Measurements from ENCODE around the gene EIF1AX. TPM values are rescaled to one million over a fixed set of nuclear protein-coding genes. Genes with fewer than 3 reads are reported as not detected.

EIF1AX gene
- total RNA-seq, 1 donor from 2014 or later, result 123 TPM

GRCh38 chrX:20149326-20149725 is 7.7 kb upstream of the EIF1AX start:
- Histone ChIP-seq H3K4me3 (no peak overlapping the region), H3K36me3 (no peaks in the 10 kb centered on the region), H3K4me1 (no peaks in the 10 kb centered on the region), H3K4me2 (no peak overlapping the region), H3K9me3 (ENCODE audit: low read depth) (peaks cover 3% of the 10 kb centered on the region), H3F3A (ENCODE audit: low read depth) (no peaks in the 10 kb centered on the region), H3K79me2 (ENCODE audit: low read depth) (no peaks in the 10 kb centered on the region), H3K9ac (no peak overlapping the region), H3K27ac (no peak overlapping the region), H3K27me3 (no peaks in the 10 kb centered on the region), H2AFZ (replicated peaks) (no peak overlapping the region), H4K20me1 (ENCODE audit: low read depth) (no peaks in the 10 kb centered on the region)
- H3K4me1 Mint-ChIP-seq, result no peaks in the 10 kb centered on the region
- H3K36me3 Mint-ChIP-seq, result peaks cover under 1% of the 10 kb centered on the region
- no peak overlapping the region for H3K4me3 Mint-ChIP-seq
- no peaks in the 10 kb centered on the region for H3K9me3 Mint-ChIP-seq
- no peaks in the 10 kb centered on the region for H3K27me3 Mint-ChIP-seq (ENCODE audit: insufficient read depth, low read depth)
- DNase-seq (ENCODE audit: low spot score), result no peak
- TF ChIP-seq EZH2phosphoT487 (IDR thresholded peaks at IDR 0.05), result no peak
- TF ChIP-seq CTCF (IDR thresholded peaks at IDR 0.05), result no peak
- no peak for TF ChIP-seq EZH2 (IDR thresholded peaks at IDR 0.05)
- no peak overlapping the region for H3K27ac Mint-ChIP-seq

GRCh38 chrX:20147561-20147960 is 5.9 kb upstream of the EIF1AX start:
- H3K4me2 ChIP-seq, result no peak overlapping the region
- no peak overlapping the region for H3K27ac ChIP-seq
- Mint-ChIP-seq H3K36me3 (no peaks in the 10 kb centered on the region), H3K9me3 (no peaks in the 10 kb centered on the region), H3K4me1 (no peaks in the 10 kb centered on the region), H3K27ac (no peak overlapping the region), H3K27me3 (ENCODE audit: insufficient read depth, low read depth) (no peaks in the 10 kb centered on the region), H3K4me3 (no peak overlapping the region)
- H4K20me1 ChIP-seq (ENCODE audit: low read depth), result no peaks in the 10 kb centered on the region
- H3K79me2 ChIP-seq (ENCODE audit: low read depth), result no peaks in the 10 kb centered on the region
- H3K9ac ChIP-seq, result no peak overlapping the region
- H3K4me3 ChIP-seq, result no peak overlapping the region
- no peak for DNase-seq (ENCODE audit: low spot score)
- H2AFZ ChIP-seq (replicated peaks), result no peak overlapping the region
- no peaks in the 10 kb centered on the region for H3K4me1 ChIP-seq
- no peaks in the 10 kb centered on the region for H3K27me3 ChIP-seq
- no peak for TF ChIP-seq EZH2 (IDR thresholded peaks at IDR 0.05)
- no peak for TF ChIP-seq CTCF (IDR thresholded peaks at IDR 0.05)
- no peak for TF ChIP-seq EZH2phosphoT487 (IDR thresholded peaks at IDR 0.05)
- H3K9me3 ChIP-seq (ENCODE audit: low read depth), result peaks cover 3% of the 10 kb centered on the region
- H3F3A ChIP-seq (ENCODE audit: low read depth), result no peaks in the 10 kb centered on the region
- no peaks in the 10 kb centered on the region for H3K36me3 ChIP-seq

GRCh38 chrX:20144491-20144890 is 2.9 kb upstream of the EIF1AX start:
- Histone ChIP-seq H3K4me3 (no peak overlapping the region), H3F3A (ENCODE audit: low read depth) (no peaks in the 10 kb centered on the region), H3K9me3 (ENCODE audit: low read depth) (peaks cover under 1% of the 10 kb centered on the region), H3K4me1 (peaks cover 7% of the 10 kb centered on the region), H3K27me3 (no peaks in the 10 kb centered on the region), H3K27ac (no peak overlapping the region), H3K4me2 (no peak overlapping the region), H3K79me2 (ENCODE audit: low read depth) (peaks cover 21% of the 10 kb centered on the region), H4K20me1 (ENCODE audit: low read depth) (peaks cover 11% of the 10 kb centered on the region), H2AFZ (replicated peaks) (no peak overlapping the region), H3K36me3 (no peaks in the 10 kb centered on the region), H3K9ac (no peak overlapping the region)
- TF ChIP-seq EZH2phosphoT487 (IDR thresholded peaks at IDR 0.05), result no peak
- no peak for TF ChIP-seq CTCF (IDR thresholded peaks at IDR 0.05)
- no peak for TF ChIP-seq EZH2 (IDR thresholded peaks at IDR 0.05)
- no peak for DNase-seq (ENCODE audit: low spot score)
- Mint-ChIP-seq H3K27ac (no peak overlapping the region), H3K27me3 (ENCODE audit: insufficient read depth, low read depth) (no peaks in the 10 kb centered on the region), H3K9me3 (no peaks in the 10 kb centered on the region), H3K4me3 (no peak overlapping the region), H3K36me3 (no peaks in the 10 kb centered on the region), H3K4me1 (peaks cover 4% of the 10 kb centered on the region)

All from neural progenitor cell (in vitro differentiated cells).